Fibroblast of pulmonary artery (primary cell): ENCODE measurements around the gene BCORL1.

Experiments used
- DNase-seq: peaks from one replicate; pipeline ENCODE4 v3.0.0-alpha.2; 2010; ENCODE audit warnings: low read depth
- H3K4me3 ChIP-seq: replicated peaks from 2 replicates; pipeline ENCODE4 v1.5.1; 2011; ENCODE audit warnings: low read depth, mild to moderate bottlenecking, control low read depth, low read length, moderate library complexity
- TF ChIP-seq, protein P1 (sequence below): IDR thresholded peaks from 2 replicates; pipeline ENCODE4 v1.5.1; 2011; ENCODE audit warnings: mild to moderate bottlenecking, control low read depth, low read length, inconsistent platforms; ENCODE audit errors: missing control alignments

Gene BCORL1

DNA sequence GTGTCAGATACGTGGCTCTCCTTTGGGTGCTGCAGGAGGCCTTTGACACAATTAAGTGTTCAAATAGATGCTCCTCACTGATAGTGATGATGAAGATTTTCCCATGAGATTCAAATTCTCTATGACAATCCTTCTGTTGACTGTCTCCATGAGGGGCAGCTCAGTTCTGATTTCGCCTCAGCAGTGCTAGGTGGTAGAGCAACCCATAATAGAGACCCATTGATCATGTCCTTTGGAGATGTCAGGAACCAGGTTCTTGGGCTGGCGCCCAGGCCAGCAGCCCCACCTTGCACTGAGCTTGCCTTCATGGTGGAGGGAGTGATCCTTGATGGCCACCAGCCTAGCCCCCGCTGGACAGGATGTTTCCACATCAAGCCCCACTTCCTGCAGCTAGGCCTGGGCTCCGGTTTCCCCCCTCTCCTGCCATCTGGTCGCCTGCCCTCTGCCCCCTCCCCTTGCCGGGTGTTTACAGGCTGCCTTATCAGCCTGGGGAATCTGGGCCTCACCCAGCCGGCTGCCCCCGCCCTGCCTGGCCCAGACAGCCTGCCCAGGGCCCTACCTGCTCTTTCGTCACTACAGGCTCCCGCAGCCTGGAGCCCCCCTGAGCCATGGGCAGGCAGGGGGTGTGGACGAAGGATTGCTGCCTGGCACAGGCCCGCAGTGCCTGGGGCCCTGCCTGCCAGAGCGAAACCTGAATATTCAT is 115.2 kb downstream of the BCORL1 start:
- DNase-seq = no peak
- H3K4me3 ChIP-seq = no peak overlapping the region
- TF ChIP-seq, protein P1, sequence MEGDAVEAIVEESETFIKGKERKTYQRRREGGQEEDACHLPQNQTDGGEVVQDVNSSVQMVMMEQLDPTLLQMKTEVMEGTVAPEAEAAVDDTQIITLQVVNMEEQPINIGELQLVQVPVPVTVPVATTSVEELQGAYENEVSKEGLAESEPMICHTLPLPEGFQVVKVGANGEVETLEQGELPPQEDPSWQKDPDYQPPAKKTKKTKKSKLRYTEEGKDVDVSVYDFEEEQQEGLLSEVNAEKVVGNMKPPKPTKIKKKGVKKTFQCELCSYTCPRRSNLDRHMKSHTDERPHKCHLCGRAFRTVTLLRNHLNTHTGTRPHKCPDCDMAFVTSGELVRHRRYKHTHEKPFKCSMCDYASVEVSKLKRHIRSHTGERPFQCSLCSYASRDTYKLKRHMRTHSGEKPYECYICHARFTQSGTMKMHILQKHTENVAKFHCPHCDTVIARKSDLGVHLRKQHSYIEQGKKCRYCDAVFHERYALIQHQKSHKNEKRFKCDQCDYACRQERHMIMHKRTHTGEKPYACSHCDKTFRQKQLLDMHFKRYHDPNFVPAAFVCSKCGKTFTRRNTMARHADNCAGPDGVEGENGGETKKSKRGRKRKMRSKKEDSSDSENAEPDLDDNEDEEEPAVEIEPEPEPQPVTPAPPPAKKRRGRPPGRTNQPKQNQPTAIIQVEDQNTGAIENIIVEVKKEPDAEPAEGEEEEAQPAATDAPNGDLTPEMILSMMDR = no peak

DNA sequence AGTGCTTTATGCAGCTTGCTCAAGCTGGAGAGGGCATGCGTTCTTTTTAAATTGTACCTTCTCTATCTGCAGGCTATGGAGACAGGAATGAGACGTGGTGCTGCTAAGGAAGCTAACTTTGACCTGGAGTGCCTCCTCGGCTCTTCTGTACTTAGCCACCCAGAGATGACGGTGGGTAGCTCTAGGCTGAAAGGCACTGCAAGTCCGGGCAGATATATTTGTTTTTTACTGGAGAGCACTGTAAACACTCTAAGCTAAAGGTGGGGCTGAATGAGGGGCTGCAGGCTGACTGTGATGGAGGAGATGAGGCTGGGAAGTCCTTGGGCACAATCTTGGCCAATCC is 115.7 kb downstream of the BCORL1 start:
- TF ChIP-seq, protein P1 = no peak
- H3K4me3 ChIP-seq = no peak overlapping the region
- no peak for DNase-seq

DNA sequence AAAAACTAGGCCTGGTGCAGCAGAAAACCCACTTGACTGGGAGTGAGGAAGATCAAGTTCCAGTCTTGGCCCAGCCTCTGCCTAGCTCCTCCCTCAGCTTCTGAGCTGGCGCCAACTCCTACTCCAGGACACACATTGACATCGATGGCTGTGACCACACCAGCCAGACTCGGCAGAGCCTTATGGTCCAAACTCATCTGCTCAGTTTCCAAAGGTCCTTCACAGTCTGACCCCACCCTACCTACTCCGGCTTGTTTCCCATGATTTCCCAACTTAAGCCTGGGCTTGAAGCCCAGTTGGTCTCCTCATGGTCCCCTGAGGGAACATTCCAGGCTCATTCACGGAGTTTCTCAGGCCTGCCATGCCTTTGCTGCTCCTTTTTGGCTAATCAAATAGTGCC is 117.7 kb downstream of the BCORL1 start:
- DNase-seq = peak; percentile 86
- TF ChIP-seq, protein P1 = no peak

DNA sequence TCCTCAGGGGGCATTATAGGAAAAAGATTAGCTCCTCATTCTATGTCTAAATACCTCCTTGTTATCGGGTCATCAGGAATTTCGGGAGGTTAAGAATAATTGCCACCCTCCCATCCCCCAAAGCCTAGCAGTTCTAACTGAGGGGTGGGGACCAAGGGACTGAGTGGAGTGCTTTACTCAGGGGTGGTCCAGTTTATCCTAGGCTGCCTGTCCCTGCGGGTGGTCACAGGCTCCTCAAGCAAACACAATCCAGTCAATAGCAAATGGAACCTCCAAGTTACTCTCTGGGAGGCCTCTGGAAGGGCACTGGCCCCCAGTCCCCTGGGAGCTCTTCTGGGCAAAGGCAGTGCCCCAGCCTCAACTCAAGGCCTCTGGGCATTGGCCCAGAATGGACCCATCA is 121.2 kb downstream of the BCORL1 start:
- TF ChIP-seq, protein P1 = no peak
- no peak for DNase-seq
- no peak overlapping the region for H3K4me3 ChIP-seq

More for the DNA sequence above, 117.7 kb downstream of the BCORL1 start:
- no peak overlapping the region for H3K4me3 ChIP-seq

DNA sequence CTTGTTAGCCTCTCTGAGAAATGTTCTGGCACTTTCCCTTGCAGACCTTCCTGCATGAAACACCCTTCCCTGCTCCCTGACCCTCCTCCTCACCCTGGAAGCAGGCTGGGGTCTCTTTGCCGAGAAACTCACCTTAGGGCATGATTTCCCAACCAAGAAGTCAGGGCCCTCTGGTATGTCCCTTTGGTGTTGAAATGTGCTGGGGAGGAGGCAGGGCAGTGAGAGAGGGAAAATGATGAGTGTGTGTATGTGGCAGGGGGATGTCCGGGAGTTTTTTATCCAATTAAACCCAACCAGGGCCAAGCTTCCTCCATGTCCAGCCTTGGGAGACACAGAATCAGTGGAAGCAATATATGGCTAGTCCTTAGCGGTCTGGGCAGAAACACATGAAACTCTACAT is 122.8 kb downstream of the BCORL1 start:
- TF ChIP-seq, protein P1 = no peak
- no peak overlapping the region for H3K4me3 ChIP-seq
- DNase-seq = no peak

DNA sequence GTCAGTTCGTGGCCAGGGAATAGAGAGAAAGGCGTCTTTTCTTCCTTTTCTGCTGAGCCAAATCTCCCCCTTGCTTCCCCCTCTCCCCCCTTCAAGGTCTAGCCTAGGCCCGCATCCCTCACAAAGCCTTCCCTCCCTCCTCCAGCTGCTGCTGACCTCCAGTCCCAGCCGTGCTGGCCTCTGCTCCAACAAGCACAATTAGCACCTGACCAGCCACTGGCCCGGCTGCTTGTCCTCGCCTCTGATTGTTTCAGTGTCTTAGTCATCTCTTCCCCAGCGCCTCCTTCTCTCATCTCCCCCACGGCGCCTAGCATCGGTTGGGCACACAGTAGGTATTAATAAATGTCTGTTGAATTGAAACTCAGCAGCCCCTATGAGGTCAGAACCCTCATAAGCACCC is 123.6 kb downstream of the BCORL1 start:
- no peak overlapping the region for H3K4me3 ChIP-seq
- DNase-seq = no peak
- TF ChIP-seq, protein P1 = no peak
